HG02973 (cell line): Measurements from ENCODE around the gene TRDMT1.

Experiments used
- ATAC-seq: cut with Tn5 transposase; IDR thresholded peaks from one replicate; pipeline ENCODE4 v1.9.1; 2021; ENCODE audit warnings: moderate library complexity; ENCODE audit not compliant: unreplicated experiment

Gene TRDMT1

DNA sequence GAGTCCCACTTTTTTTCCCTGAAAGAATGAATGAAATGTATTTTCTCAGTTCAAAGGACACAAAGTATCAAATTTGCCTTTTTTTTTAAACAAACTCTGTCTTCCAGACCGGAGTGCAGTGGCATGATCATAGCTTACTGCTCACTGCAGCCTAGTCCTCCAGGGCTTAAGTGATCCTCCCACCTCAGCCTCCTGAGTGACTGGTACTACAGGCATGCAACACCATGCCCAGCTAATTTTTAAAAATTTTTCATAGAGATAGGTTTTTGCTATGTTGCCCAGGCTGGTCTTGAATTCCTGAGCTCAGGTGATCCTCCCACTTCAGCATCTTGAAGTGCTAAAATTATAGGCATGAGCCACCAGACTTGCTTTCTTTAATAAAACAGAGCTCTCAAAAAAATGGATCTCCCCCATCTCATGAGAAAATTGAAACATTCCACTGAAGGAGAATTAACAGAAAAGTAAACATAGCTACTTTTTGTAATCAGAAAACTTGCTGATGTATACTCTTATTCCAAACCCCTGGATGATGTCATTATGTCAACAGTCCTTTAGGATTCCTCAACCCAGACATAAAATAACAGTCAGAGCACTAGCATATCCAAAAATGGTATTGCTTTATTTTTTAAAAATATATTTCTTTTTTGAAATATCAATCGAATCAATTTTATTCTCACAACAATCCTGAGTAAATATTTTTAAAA is 12.3 kb upstream of the TRDMT1 start:
- no peak for ATAC-seq

DNA sequence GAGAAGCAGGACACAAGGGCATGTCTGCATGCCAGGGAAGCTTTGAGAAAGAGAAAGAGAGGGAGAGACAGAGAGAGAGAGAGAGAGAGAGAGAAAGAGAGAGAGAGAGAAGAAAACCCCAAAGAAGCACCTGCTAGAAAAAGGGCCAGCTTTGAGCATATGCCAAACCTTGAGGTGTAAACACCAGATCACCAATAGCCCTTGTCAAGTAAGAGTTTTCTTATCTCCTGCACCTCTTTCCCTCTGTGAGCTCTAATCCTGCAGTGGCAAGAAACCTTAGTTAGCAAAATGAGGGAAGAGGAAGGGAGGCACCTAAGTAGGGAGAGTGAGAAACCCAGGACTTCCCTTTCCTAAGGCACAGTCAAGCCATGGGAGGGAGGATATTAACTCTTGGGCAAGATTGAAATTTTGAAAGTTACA is 11.3 kb upstream of the TRDMT1 start:
- no peak for ATAC-seq

DNA sequence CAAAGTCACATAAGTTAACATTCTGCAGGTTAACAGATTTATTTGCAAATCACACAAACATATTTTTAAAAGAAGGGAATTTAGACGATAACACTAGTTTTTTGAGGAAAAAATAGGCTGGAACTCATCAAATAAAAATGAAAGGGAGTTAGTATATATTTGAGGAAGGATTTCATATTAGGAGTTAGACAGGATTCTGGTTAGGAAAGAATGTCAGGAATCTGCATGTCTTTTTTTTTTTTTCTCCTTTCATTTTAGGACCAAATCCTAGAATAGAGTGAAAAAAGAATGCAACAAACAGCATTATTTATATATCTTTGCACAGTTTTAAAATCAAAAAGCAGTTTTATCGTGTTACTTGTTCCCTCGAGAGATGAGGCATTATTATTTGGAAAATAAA is 8.9 kb upstream of the TRDMT1 start:
- ATAC-seq = no peak

DNA sequence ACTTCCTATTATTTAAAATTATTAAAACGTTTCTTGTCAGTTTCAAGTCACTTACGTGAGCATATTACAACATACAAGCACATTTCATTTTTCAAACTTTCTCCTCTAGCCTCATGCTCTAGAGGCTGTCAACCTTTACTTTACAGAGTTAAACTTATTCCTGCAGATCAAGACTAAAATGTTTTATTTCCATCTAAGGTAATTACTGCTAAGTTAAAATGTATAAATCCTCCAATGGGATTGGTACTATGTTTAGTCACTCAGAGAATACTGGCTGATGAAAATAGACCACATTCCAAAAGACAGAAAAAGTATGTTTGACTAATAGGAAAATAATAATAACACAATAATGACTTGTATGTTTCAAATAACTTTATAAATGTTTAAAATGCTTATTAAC is 8.4 kb upstream of the TRDMT1 start:
- ATAC-seq = no peak

DNA sequence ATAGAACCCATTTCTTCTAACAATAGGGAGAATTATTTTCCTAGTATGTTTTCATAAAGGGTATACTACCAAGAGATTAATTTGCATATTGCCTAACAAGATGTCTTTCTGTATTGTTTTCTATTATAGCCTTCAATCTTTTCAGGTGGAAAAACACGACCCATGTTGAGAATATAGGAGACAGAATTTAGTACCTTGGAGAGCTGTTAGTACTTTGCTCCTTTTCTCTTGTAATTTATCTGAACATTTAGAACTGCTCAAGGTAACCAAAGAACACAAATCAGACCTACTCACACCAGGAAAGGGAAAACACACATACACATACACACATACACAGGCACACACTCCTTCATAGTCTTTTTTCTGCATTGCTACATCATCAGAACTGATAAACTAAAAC is 7.8 kb upstream of the TRDMT1 start:
- no peak for ATAC-seq

DNA sequence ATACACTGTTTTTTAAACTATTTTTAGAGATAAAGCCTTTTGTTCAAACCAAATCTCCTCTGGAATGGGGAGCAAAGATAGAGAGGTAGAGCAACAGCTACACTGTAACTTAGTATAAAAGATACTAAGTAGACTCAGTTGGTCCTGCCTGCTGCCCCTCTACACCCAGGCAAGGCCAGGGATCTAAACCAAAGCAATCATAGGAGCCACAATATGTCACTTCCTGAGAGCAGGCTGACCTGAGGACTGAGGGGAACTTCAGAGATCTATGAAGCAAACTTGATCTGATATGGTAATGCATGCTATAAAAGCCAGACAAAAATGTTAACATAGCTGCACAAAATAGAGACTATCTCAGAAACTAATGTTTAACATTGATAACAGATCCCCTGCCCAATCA is 7.0 kb upstream of the TRDMT1 start:
- no peak for ATAC-seq

DNA sequence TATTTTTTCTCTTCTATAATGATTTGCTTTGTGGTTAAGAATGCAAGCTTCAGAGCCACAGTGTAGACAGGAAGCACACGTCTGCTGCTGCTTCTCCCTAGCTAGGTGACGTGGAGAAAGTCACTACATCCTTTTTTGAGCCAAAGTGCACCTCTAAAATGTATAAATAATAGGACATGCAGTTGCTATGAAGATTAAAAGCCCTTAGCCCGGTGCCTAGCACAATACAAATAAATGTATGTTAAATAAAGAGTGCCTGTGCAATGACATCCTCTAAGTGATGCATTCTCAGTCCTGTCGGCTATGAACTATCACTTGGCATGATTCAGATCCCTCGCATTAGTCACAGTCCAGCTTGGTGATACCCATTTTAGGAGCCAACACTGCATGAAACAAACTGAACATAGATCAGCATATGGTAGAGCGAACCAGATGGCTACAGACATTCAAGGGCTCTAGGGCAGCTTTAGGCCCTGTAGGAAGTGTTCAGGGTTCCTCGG is 4.8 kb upstream of the TRDMT1 start:
- peak; percentile 36 for ATAC-seq

DNA sequence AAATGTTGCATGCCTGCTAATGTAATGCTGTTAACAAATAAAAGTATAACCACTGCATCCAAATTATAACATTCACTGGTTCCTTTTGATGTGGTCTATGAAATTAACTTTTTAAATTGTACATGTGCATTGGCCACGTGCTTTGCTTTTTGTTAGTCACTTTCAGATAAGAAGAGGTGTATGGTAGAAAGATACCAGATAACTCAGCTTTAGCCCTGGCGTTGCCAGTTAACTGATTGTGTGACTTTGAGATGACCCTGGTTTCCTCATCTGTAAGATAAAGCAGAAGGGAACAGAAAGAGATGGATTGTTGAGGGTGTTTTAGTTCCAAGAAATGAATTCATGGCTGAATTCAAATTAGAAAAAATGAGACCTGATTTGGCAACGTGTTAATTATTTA is 1.9 kb upstream of the TRDMT1 start:
- ATAC-seq = no peak

DNA sequence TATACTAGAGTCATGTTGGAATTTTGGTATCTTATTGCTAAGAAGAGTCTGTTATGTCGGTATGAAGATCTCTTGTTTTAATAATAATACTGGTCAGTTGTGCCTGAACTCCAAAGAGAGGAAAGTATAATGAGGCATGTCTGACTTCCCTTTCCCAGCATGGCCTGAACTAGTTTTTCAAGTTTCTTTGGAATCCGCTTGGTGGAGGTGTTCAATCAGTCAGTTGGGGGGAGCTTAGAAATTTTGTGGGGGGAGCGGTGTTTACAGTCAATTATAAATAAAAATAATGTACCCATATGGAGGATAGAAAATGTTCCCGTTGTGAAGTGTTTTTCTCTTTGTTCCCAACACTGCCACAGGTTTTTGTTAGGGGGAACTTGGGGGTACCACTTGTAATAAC is 1.5 kb upstream of the TRDMT1 start:
- ATAC-seq = no peak

DNA sequence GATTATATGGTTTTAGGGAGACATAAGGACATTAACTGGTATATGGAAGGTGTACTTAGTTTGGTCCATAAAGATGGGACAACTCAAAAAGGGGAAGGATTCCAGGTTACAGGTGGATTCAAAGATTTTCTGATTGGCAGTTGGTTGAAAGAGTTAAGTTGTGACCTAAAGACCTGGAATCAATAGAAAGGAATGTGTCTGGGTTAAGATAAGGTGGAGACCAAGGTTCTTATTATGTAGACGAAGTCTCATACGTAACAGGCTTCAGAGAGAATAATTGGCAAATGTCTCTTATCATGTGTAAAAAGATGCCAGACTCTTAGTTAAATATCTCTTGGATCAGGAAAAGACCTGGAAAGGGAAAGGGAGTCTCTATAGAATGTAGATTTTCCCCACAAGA is 1.0 kb upstream of the TRDMT1 start:
- ATAC-seq = no peak

DNA sequence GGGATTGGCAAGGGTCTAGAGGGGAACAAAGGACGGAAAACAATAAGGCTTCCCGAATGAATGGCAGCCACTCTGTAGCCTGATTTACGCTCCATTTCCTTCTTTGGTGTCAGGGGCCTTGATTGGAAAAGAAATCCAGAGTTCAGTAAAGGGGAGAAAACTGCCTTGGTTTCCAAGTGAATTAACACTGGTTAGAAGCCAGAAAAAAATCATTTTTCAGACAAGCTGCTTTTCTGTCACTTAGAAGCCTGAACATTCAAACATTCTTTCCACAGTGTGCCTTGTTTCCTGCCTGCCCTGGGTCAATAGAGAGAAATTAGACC is 283 bp upstream of the TRDMT1 start:
- no peak for ATAC-seq

DNA sequence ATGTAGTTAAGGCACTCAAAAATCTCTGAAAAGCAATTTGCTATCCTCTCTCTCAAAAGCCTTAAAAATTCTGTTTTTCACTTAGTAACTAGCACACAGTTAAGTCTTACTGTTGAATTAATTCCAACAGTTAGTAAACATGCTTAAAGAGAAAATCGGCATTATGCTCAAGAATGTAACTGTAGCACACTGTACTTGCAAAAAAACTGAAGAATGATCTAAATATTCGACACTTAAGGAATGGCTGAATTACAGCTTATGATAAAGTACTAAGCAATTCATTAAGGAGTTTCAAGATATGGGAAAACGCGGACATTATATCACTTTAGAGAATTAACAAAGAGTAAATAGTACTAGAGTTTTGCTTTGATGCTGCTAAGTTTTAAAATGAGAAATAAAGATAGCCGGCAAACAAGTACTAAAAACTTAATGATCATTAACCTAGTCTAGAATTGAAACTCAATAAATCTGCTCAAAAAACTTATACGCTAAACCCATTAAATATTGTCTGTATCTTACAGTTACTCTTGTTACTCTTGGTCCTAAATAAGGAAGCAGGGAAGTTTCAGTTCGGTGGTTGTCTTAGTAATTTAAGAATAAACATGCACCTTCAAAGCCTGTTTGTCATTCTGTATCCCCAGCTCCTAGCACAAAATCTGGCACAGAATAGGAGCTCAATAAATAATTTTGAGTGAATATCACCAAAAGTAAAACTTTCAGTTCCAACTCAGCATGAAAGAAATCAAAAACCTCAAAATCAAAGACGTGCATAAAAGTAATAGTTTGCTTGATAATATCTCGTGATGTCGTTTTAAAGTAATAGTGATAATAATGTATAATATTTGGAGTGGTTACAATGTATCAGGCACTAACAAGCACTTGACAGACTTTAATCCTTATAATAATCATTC is 1.2 kb downstream of the TRDMT1 start:
- ATAC-seq = no peak

DNA sequence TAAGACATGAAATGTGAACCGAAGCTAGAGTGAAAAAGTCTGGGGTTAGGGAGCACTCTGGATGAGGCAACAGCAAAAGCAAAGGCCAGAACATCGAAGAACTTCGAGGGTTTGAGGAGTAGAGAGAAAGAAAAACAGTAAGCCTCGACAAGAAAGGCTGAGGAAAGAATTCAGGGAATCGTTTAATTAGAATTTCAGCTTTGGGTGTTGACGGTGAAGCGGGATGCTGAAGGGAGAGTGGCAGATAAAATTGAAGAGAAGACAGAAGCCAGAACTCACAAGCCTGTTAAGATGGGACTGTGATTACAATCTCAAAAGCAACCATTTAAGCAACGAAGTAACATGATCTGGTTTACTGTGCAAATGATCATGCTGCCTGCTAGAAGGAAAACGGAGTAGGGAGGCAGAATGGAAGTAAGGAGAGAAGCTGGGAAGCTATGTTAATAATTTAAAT is 2.1 kb downstream of the TRDMT1 start:
- ATAC-seq = no peak

DNA sequence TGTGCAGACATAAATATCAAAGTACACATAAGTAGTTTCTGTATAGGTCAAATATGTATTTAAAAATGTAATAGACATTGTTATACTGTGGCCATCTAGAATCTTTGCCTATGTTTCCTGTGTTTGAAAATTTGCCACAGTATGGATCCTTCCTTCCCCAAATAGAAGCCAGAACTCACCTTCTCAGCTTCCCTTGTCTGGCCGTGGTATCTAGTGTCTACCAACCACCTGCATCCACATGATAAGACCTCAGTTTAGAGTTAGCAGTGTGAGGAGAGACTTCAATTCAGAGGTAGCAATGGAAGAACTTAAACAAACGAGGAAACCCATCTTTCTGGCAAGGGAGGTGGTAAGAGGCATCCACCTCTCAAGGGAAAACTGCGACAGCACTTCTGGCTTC is 4.9 kb downstream of the TRDMT1 start:
- ATAC-seq = no peak

DNA sequence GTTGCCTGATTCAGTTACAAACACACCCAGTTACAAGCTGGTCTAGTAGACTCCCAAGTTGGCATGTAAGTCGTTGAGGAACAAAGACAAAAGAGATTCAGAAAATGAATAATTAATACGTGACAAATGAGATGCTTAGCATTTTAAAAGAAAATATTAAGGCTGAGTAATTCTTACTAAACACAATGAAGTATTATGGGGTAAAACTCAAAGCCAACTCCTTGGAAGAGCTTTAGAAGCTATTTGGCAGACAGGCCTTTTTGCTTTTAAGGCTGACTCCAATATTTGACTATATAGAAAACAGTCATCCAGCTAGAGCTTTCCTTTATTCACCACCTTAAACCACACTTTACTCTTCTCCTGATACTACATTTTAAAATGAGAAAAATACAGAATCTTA is 5.4 kb downstream of the TRDMT1 start:
- no peak for ATAC-seq

DNA sequence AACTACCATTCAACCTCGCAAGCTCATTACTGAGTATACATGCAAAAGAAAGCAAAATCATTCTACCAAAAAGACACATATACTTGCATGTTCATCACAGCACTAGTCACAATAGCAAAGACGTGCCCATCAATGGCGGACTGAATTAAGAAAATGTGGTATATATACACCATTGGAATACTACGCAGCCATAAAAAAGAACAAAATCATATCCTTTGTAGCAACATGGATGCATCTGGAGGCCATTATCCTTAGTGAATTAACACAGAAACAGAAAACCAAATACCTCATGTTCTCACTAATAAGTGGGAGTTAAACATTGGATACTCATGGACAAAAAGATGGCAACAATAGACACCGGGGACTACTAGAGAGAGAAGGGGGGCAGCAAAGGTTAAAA is 6.4 kb downstream of the TRDMT1 start:
- ATAC-seq = no peak

DNA sequence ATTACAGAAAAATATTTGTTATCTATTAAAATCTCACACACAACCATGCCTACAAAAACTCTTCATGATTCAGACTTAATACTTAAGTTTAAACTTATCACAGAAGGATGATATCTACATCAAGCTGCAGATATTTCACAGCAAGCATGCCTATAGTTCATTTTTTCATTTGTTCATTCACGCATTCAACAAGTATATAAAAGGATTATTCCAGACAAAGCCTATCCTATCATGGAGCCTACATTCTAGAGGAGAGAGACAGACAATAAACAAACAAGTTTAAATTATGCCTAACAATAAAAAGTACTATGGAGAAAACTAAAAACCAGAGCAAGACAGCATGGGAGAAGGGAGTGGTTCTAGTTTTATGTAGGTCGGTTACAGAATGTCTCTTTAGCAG is 10.9 kb downstream of the TRDMT1 start:
- ATAC-seq = no peak

DNA sequence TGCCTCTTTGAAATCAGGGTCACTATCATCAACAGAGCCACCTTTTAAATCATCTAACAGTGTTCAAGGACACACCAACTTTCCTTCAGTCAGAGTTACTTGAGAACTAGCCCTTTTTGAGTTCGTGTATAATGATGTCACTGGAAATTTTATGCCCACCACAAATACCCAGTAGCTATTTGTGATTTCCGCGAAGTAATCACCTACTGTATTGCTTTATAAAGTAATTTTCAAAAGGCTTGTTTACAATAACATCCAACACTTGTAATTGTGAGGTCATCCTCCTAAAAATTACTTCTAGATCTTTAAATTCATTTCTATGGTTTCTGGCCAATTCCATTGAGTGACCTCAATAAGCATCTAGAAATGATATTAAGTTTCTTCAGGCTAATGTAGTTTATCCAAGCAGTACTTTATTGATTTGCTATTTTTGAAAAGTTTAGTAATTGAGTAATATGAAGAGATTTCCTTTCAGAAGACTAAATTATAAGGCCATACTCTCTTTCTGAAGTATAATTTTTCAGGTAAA is 12.8 kb downstream of the TRDMT1 start:
- no peak for ATAC-seq

DNA sequence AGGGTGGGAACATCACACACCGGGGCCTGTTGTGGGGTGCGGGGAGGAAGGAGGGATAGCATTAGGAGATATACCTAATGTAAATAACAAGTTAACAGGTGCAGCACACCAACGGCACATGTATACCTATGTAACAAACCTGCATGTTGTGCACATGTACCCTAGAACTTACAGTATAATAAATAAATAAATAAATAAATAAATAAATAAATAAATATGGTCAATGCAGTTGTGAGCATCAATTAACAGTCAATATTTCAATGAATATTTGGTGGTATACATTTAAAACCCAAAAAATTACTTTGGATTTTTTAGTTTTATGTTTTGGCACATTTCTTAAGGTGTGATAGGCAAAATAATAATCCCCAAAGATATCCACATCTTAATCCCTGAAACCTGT is 15.6 kb downstream of the TRDMT1 start:
- no peak for ATAC-seq

DNA sequence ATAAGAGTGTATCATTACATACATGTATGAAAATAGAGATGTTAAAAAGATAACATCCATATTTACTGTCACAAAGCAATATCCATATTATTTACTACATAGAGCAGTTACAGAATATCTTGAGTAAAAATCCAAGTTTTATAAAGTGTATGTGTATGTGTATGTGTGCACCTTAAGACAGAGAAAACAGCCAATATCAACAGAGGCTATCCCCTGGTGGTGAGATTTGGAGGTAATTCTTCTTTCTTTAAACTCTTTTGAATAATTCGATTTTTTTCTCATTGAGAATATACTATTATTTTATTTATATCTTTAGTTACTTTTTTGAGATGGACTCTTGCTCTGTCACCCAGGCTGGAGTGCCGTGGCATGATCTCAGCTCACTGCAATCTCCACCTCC is 18.4 kb downstream of the TRDMT1 start:
- ATAC-seq = no peak

DNA sequence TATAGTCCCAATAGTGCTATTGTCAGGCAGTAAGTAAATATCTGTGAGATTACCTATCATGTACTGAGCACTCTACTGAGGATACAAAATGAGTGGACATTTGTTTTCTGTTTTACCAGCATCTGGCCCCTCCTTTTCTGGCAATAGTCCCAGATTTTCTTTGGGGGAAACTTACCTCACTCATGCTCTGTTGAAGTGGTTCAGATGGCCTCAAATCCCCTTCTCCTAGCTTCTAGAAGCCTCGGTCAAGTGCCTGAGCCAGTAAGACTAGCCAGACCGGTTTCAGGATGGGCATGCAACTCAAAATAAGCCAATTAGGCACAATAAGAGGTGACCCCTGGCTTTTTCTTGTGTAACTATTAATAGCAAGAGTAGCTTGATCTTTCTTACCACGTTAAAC is 19.7 kb downstream of the TRDMT1 start:
- no peak for ATAC-seq

DNA sequence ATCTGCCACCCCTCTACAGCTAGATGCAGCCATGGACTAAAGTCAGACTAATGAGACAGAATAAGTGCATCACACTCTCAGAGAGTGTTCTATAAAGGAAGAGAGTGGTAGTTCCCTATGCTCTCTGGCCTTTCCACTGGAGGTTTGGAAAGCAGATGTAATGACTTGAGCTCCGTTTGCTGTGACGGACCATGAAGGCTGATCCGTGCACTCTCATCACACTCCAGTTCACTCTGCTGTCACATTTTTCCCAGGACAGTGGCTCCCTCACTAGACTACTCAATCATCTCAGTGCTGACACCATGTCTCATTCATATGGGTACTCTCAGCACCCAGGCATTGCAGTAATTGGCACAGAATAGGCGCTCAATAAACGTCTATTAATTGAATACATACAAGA is 20.4 kb downstream of the TRDMT1 start:
- ATAC-seq = no peak
